Stimulated activated CD4-positive, alpha-beta T cell treated with anti-CD3 and anti-CD28 coated beads, Interleukin-1b, Interleukin-23, amount 100 ng/mL, for 48 hours (primary cell): Measurements from ENCODE around the gene TGFBR1.

ENCODE experiments used
- DNase-seq: peaks from one replicate; pipeline ENCODE4 v3.0.0-alpha.2; 2020

TGFBR1 gene

GRCh38 chr9:99172124-99173091 lies 67.5 kb downstream of the TGFBR1 start:
- no peak for DNase-seq

DNA sequence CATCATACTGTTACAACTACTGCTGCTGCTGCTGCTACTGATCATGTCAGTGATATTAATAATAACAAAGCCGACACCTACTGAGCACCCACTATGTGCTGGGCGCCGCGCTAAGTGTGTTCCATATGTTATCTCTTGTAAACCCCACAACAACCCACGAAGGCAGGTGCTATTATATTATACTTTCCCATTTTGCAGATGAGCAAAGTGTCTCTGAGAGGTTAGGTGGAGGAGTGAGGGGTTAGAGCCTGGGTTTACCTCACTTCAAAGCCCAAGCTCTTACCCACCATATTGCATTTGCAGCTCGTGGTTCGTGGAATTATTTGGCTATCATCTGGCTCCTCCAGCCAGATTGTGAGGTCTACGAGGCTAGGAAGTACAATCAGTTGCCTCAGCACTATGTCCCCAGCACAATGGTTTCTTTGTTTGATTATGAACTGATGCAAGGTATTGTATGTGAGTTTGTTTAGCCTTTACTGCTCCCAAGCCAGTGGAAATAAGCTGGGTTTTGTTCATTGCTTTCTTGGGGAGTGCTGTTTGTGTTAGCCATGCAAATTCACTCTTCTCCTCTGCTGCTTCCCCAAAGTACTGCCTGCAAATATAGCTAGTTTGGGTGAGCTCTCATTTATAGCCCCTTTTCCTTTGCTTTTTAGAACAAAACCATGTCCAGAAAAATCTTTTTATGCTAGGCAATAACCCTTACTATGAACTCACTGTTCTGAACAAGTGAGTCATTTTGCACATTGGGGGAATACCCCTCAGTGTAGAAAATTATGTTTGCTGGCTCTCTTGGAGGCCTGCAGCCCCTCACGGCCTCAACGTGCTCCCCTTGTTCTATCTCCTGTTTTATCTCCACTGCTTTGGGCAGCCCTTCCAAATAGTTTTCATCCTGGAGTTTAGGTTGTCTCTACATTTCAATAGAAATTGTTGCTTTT lies 68.9 kb downstream of the TGFBR1 start:
- DNase-seq: no peak

- DNase-seq: no peak
Measured at GRCh38 chr9:99176527-99177013, 71.7 kb downstream of the TGFBR1 start.

- DNase-seq: no peak
Measured at GRCh38 chr9:99177576-99178366, 72.9 kb downstream of the TGFBR1 start.

- DNase-seq: no peak
Measured at GRCh38 chr9:99178912-99179872, 74.3 kb downstream of the TGFBR1 start.

DNA sequence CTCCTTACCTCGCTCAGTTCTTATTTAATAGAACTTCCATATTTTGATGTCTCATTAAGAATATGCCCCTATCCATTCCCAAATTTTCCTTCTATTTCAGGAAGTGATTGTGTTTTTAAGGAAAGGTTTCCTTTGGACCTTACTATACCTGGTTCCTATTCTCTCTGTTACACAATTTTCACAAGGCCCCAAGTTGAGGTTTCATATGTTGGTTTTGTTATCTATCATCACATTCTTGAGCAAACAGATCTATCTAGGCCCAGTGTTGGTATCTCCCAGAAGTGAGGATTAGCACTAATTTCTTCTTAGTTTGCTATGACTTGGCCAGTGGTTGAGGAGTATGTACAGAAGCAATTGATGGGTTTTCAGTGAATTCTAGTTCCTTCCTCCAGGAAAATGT lies 75.3 kb downstream of the TGFBR1 start:
- no peak for DNase-seq

DNA sequence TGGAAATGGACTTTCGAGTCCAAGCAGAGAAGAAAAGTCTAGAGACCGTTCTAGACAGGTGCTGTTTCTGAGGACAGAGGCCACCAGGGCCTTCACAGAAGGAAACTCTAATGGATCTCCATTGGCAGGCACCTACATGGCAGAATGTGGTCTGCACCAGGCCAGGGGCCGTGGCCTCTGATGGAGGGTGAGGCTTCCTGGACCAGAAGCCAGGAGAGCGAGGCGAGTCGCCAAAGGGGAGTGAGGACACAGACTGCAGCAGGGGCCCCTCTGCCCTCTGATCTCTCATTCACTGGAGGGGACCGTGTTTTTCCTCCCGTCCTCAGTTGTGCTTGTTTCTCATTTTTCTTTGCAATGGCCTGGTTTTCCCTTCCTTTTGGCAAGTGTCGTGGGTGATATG lies 75.7 kb downstream of the TGFBR1 start:
- no peak for DNase-seq

DNA sequence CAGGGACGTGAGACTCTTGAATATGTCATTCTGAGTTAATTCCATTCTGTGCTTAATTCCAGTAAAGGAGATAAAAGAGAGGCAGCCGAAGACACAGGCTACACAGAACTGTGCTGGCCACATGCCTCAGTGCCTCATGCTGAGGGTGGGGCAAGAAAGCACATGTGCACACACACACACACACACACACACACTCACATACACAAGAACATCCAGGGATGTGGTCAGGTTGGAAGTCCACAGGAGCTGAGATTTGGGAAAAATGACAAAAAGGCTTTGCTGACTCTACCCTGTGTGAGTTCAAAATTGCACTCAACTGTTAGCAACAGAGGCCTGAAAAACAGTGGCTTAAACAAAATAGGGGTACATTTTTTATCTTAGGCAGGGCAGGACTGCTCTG lies 76.3 kb downstream of the TGFBR1 start:
- DNase-seq: no peak

DNA sequence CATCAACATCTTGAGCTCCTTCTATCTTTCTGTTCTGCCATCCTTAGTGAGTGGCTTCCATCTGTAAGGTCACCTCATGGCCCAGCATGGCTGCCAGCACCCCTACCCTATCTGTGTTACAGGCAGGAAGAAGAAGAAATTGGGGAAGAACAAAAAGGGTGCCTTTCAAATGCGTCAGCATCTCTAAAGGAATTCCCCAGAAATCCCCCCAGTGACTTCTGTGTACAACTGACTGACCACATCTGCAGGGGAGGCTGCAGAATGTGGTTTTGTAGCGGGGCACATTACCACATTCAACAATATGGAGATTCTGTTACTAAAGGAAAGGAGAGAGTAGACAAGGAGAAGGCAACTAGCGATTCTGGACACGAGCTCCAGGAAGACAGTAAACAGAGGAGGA lies 76.7 kb downstream of the TGFBR1 start:
- no peak for DNase-seq

- DNase-seq: no peak
Measured at GRCh38 chr9:99182356-99182755, 77.4 kb downstream of the TGFBR1 start.

GRCh38 chr9:99183616-99184015 lies 78.7 kb downstream of the TGFBR1 start:
- DNase-seq: no peak

- no peak for DNase-seq
Measured at GRCh38 chr9:99184110-99184474, 79.2 kb downstream of the TGFBR1 start.

GRCh38 chr9:99184475-99185347 lies 79.8 kb downstream of the TGFBR1 start:
- peak; percentile 82 for DNase-seq

- DNase-seq: no peak
Measured at GRCh38 chr9:99185348-99185632, 80.4 kb downstream of the TGFBR1 start.

- DNase-seq: no peak
Measured at GRCh38 chr9:99185934-99186333, 81.0 kb downstream of the TGFBR1 start.

DNA sequence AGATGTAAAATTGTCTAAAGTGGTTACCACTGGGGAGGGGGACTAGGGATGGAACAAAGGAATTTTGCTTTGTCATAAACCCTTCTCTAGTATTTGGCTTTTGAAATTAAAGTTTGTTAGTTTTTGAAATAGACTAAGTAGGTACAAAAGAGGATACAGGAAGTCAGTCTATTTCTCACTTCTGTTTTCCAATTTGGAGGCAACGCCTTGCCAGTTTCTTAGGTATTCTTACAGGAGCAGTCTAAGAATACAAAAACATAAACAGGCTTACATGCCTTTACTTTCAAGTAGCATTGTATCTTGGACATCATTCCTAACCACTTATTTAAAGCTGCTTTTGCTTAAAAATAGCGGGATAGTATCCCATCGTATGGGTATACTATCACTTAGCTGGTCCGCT lies 82.4 kb downstream of the TGFBR1 start:
- no peak for DNase-seq

DNA sequence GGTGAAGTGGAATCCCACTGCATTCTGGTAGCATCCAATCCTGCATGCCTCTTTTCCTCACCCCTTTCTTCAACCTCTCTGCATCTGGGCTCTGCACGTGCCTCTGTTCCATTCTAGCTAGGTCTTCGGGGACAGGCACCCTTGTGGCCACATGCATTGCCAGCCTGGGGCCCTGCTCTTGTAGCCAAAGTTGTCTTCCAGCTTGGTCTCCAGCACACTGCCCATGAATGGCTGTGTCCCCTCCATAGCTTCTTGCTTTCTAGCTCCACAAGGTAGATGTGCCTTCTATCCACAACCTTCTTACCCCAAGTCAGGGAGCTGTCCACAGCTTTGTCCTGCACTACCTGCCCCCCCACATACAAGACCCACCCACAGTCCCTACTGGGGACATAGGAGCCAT lies 84.3 kb downstream of the TGFBR1 start:
- DNase-seq: no peak

DNA sequence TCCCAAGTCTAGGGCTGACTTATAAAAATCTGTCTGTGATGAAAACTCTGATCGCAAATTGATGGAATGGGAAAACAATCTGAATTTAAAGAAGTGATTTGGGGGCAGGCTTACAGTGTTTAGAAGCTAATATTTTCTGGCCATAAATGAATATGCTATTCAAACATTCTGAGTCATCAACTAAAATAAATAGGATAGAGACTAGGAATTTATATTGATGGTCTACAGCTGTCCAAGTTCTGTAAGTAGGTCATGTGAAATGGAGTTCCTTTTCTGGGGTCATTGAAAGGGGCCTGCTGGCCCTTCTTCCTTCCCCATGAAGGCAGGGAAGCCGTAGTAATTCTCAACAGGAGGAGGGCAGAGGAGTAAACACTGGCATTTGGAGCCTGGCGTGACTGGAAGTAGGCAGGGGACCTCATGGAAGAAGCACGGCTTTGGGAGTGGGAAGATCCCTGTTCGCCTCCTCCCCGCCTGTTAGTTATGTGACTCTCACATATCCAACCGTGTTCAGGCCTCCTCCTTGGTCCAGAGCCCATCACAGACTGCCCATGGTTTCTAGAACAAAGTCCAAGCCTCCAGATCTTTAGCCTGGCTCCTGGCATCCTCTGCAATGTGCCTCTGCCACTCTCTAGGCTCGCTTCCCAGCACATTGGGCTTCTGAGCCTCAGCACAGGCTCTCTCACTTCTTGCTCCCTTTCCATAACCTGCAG lies 85.1 kb downstream of the TGFBR1 start:
- no peak for DNase-seq

DNA sequence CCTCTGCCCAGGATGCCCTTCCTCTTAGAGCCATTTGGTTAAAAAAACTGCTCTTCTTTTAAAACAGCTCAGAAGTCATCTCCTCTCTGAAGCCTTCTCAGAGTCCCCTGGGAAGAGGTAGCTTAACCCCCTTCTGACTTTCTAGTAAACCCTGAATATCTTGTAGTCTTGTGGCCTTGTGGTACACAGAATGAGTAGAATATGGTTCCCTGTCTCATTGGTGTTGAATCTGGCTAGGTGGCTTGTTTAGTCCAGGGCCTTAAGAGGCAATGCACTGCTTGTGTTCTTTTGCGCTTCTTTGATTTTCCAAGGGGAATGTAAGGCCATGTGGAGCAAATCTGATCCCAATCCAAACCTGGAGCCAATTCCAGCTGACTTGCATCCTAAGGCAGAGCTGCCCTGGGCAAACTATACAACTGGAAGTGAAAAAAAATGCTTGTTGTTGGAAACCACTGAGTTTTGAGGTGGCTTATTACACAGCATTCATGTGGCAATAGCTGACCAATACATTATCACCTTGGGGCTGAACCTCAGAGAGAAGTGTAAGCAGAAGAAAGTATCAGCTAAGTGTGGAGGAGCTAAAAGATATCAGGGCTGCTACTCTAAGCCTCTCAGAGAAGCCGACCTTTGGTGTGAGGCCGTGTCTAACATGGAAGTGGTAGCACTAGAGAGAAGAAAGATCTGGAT lies 85.8 kb downstream of the TGFBR1 start:
- no peak for DNase-seq
